ENCODE data around the gene SNX1. TPM values are rescaled to one million over a fixed set of nuclear protein-coding genes. Genes with fewer than 3 reads are reported as not detected.
"Not testable (repeated sequence)": the region's sequence is repeated elsewhere in the genome, so short reads cannot be mapped to it uniquely, and the experiment has no call there.

The SNX1 gene
- total RNA-seq, 2 experiments from 2014 or later = 30.1 to 129 TPM

DNA sequence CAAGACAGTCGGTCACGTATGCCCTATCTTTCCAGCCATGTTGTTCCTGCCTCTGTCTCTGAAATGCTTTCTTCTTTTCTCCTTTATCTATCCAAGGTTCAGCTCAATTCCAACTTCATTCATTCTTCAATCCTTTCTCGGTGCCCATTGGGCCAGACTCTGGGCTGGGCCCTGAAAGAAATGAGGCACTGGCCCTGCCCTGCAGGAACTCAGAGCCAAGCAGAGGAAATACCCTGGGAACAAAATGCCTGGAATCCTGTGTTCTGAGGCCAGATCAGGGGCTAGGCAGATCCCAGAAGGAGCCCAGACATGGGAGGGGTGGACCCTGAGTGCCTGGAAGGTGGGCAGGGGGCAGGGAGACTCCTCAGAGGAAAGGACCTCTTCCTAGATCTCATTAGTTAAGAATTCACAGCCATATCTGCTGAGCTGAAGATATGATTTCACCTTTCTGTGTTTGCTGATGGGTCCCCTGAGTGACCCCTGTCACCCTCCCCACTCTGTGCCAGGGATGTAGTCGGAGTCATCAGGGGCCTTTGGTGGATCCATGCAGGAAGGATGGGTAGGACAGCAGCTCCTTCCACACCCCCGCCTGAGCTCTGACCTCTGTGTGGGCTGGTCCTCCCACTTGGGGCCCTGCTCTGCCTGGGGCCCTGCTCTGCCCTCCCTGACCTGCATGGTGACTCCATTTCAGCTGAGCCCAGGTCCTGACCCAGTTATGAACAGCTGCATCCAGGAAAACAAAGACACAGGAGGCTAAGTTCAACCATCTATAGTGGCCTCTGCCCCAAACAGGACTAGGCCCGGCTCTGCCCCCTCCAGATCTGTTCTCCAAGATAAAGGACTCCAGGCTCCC lies 44.1 kb upstream of the SNX1 start:
- Histone ChIP-seq H4K20me1 (ENCODE audit: insufficient read depth, low read length) (no peaks in the 10 kb centered on the region), H3K9me3 (ENCODE audit: low read length) (no peaks in the 10 kb centered on the region), H3K4me3 (ENCODE audit: low read depth, low read length, poor library complexity, severe bottlenecking) (no peak overlapping the region), H3K4me2 (ENCODE audit: low read length) (no peak overlapping the region), H3K27ac (ENCODE audit: low read depth, low read length, poor library complexity, severe bottlenecking) (no peak overlapping the region), H3K9me2 (ENCODE audit: insufficient read depth, low read length) (no peaks in the 10 kb centered on the region), H3K79me2 (ENCODE audit: insufficient read depth, low read depth, low read length) (no peaks in the 10 kb centered on the region), H2AFZ (ENCODE audit: low read length) (no peak overlapping the region), H3K36me3 (ENCODE audit: insufficient read depth, low read length) (no peaks in the 10 kb centered on the region), H3K4me1 (ENCODE audit: insufficient read depth, low read length, poor library complexity, severe bottlenecking) (peaks cover 13% of the 10 kb centered on the region)
- ChIA-PET CTCF (ENCODE audit: unreplicated experiment) (no interaction called here), POLR2A (no interaction called here)
- no TSS peak for BruUV-seq (replicated peaks)
- TF ChIP-seq EZH2phosphoT487 (IDR thresholded peaks at IDR 0.05; ENCODE audit: borderline replicate concordance, low read depth, low read length) = no peak
- no peak for TF ChIP-seq CTCF (conservative IDR thresholded peaks at IDR 0.05; ENCODE audit: low read length)
- no peak for DNase-seq (ENCODE audit: low spot score)
- intact Hi-C loops (cut with micrococcal nuclease; ENCODE audit: unreplicated experiment) = no loop called here

GRCh38 chr15:64052925-64053491 lies 42.8 kb upstream of the SNX1 start:
- H3K27ac ChIP-seq (ENCODE audit: low read depth, low read length, poor library complexity, severe bottlenecking) = no peak overlapping the region
- no peak for DNase-seq (ENCODE audit: low spot score)
- CTCF ChIA-PET (ENCODE audit: unreplicated experiment) = no interaction called here

GRCh38 chr15:64053674-64054073 lies 42.1 kb upstream of the SNX1 start:
- CTCF ChIA-PET (ENCODE audit: unreplicated experiment) = not testable (repeated sequence)

More at GRCh38 chr15:64052925-64053491, 42.8 kb upstream of the SNX1 start:
- POLR2A ChIA-PET = interaction anchor here (0.6 kb wide), 1 partner anchor 1308 kb away, joined by 3 read pairs; no protein-coding TSS in a partner anchor
- Histone ChIP-seq H3K9me2 (ENCODE audit: insufficient read depth, low read length) (no peaks in the 10 kb centered on the region), H4K20me1 (ENCODE audit: insufficient read depth, low read length) (no peaks in the 10 kb centered on the region), H3K4me2 (ENCODE audit: low read length) (no peak overlapping the region), H3K36me3 (ENCODE audit: insufficient read depth, low read length) (no peaks in the 10 kb centered on the region), H3K79me2 (ENCODE audit: insufficient read depth, low read depth, low read length) (no peaks in the 10 kb centered on the region), H2AFZ (ENCODE audit: low read length) (no peak overlapping the region), H3K4me3 (ENCODE audit: low read depth, low read length, poor library complexity, severe bottlenecking) (no peak overlapping the region), H3K9me3 (ENCODE audit: low read length) (no peaks in the 10 kb centered on the region), H3K4me1 (ENCODE audit: insufficient read depth, low read length, poor library complexity, severe bottlenecking) (peaks cover 13% of the 10 kb centered on the region)
- TF ChIP-seq EZH2phosphoT487 (IDR thresholded peaks at IDR 0.05; ENCODE audit: borderline replicate concordance, low read depth, low read length) = no peak
- TF ChIP-seq CTCF (conservative IDR thresholded peaks at IDR 0.05; ENCODE audit: low read length) = no peak
- intact Hi-C loops (cut with micrococcal nuclease; ENCODE audit: unreplicated experiment) = no loop called here
- no TSS peak for BruUV-seq (replicated peaks)

More at GRCh38 chr15:64053674-64054073, 42.1 kb upstream of the SNX1 start:
- DNase-seq (ENCODE audit: low spot score); H3K27ac ChIP-seq (ENCODE audit: low read depth, low read length, poor library complexity, severe bottlenecking); H3K9me2 ChIP-seq (ENCODE audit: insufficient read depth, low read length); intact Hi-C loops (cut with micrococcal nuclease; ENCODE audit: unreplicated experiment); POLR2A ChIA-PET; H4K20me1 ChIP-seq (ENCODE audit: insufficient read depth, low read length); H3K4me3 ChIP-seq (ENCODE audit: low read depth, low read length, poor library complexity, severe bottlenecking); H3K4me1 ChIP-seq (ENCODE audit: insufficient read depth, low read length, poor library complexity, severe bottlenecking); H3K36me3 ChIP-seq (ENCODE audit: insufficient read depth, low read length); BruUV-seq (replicated peaks); H3K9me3 ChIP-seq (ENCODE audit: low read length); H3K79me2 ChIP-seq (ENCODE audit: insufficient read depth, low read depth, low read length); H2AFZ ChIP-seq (ENCODE audit: low read length); H3K4me2 ChIP-seq (ENCODE audit: low read length): not testable (repeated sequence)

Measured in OCI-LY7 (cell line).